Ectodermal cell (in vitro differentiated cells): ENCODE data around the gene IL1F10.

Experiments used
- H3K27ac ChIP-seq: 2 replicates; pipeline ENCODE4 v1.7.0; 2013; ENCODE audit warnings: mild to moderate bottlenecking, low read depth, low read length; ENCODE audit not compliant: insufficient read depth, poor library complexity, severe bottlenecking
- H3K27me3 ChIP-seq: 2 replicates; pipeline ENCODE4 v1.7.0; 2013; ENCODE audit warnings: mild to moderate bottlenecking, low read length; ENCODE audit not compliant: insufficient read depth, control insufficient read depth, poor library complexity, severe bottlenecking
- H3K36me3 ChIP-seq: one replicate; pipeline ENCODE4 v1.7.0; 2013; ENCODE audit warnings: low read length; ENCODE audit not compliant: control insufficient read depth, insufficient read depth
- H3K4me1 ChIP-seq: one replicate; pipeline ENCODE4 v1.7.0; 2013; ENCODE audit warnings: low read length; ENCODE audit not compliant: control insufficient read depth, insufficient read depth
- H3K4me3 ChIP-seq: 2 replicates; pipeline ENCODE4 v1.7.0; 2013; ENCODE audit warnings: low read depth, low read length, control low read depth; ENCODE audit not compliant: insufficient read depth
- H3K9me3 ChIP-seq: 2 replicates; pipeline ENCODE4 v1.7.0; 2013; ENCODE audit warnings: mild to moderate bottlenecking, low read length, moderate library complexity; ENCODE audit not compliant: control insufficient read depth
- WGBS, 2 experiments: methylation state at CpG; one replicate each; pipeline ENCODE4 v1.1.7; 2013; ENCODE audit warnings: missing lambda C conversion rate in 2 of 2; 5-methylcytosine and 5-hydroxymethylcytosine counted together

IL1F10 gene

DNA sequence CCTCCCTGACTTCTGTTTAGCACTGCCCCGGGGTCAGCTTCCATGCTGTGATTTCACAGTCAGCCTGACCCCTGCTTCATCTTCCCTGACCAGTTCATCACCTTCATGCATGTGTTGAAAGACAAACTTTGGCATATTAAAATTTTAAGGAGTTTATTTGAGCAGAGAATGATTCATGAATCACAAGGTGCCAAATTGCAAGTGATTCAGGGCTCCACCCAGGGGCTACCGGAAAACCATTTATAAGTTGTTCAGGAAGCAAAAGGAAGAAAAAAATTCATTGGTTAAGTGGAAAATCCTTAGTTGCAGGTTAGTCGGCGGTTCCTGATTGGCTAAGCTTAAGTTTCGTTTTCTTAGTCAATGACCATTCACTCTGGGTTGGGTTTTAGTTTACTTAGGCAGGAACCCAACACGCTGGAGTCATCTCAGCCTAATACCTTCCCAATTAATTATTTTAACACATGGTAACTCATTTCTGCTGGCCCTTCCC lies 10.6 kb downstream of the IL1F10 start:
- Histone ChIP-seq H3K36me3 (no peaks in the 10 kb centered on the region), H3K9me3 (no peaks in the 10 kb centered on the region), H3K27me3 (no peaks in the 10 kb centered on the region), H3K27ac (no peak overlapping the region), H3K4me3 (no peak overlapping the region), H3K4me1 (no peaks in the 10 kb centered on the region)
- 86 to 90% methylated on average over 6 of the region's 6 CpGs for WGBS, 2 experiments

- no peak overlapping the region for H3K27ac ChIP-seq
Measured at GRCh38 chr2:113079131-113079530, 11.4 kb downstream of the IL1F10 start.

DNA sequence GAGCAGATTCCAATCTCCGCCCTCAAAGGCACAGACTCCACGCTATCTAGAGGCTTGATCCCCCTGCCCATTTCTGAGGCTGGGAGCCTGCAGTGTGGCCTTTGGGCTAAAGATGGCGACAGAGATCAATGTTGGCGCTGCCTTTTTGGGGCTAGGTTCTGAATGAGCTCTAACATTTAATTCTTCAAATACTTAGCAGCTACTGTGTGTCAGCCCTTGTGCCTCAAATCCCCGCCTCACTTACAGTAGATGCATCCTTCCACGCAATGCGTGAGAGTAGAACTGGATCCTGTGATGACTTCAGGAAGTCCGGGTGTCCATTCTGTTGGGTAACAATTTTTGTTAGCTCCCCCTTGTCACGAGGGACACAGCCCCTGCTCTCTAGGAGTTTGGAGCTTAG lies 12.4 kb downstream of the IL1F10 start:
- H3K27me3 ChIP-seq, result no peaks in the 10 kb centered on the region
- no peak overlapping the region for H3K27ac ChIP-seq
- no peak overlapping the region for H3K4me3 ChIP-seq
- WGBS, 2 experiments, result 39 to 40% methylated on average over 9 of the region's 9 CpGs
- no peaks in the 10 kb centered on the region for H3K9me3 ChIP-seq
- H3K36me3 ChIP-seq, result no peaks in the 10 kb centered on the region
- H3K4me1 ChIP-seq, result no peaks in the 10 kb centered on the region

More at GRCh38 chr2:113079131-113079530, 11.4 kb downstream of the IL1F10 start:
- H3K4me3 ChIP-seq, result no peak overlapping the region
- H3K9me3 ChIP-seq, result no peaks in the 10 kb centered on the region
- 83 to 85% methylated on average over 4 of the region's 4 CpGs for WGBS, 2 experiments
- no peaks in the 10 kb centered on the region for H3K4me1 ChIP-seq
- no peaks in the 10 kb centered on the region for H3K36me3 ChIP-seq
- no peaks in the 10 kb centered on the region for H3K27me3 ChIP-seq

GRCh38 chr2:113081488-113082210 lies 13.9 kb downstream of the IL1F10 start:
- H3K4me3 ChIP-seq, result no peak overlapping the region
- 88 to 89% methylated on average over 2 of the region's 2 CpGs for WGBS, 2 experiments

GRCh38 chr2:113083296-113083695 lies 15.5 kb downstream of the IL1F10 start:
- H3K4me3 ChIP-seq, result no peak overlapping the region
- H3K27me3 ChIP-seq, result no peaks in the 10 kb centered on the region
- no peaks in the 10 kb centered on the region for H3K4me1 ChIP-seq
- WGBS, 2 experiments, result 90 to 92% methylated on average over 8 of the region's 8 CpGs
- H3K36me3 ChIP-seq, result no peaks in the 10 kb centered on the region
- no peak overlapping the region for H3K27ac ChIP-seq
- H3K9me3 ChIP-seq, result no peaks in the 10 kb centered on the region

More at GRCh38 chr2:113081488-113082210, 13.9 kb downstream of the IL1F10 start:
- Histone ChIP-seq H3K36me3 (no peaks in the 10 kb centered on the region), H3K27me3 (no peaks in the 10 kb centered on the region), H3K9me3 (no peaks in the 10 kb centered on the region), H3K27ac (no peak overlapping the region), H3K4me1 (no peaks in the 10 kb centered on the region)

GRCh38 chr2:113084249-113085000 lies 16.7 kb downstream of the IL1F10 start:
- 73 to 80% methylated on average over 5 of the region's 5 CpGs for WGBS, 2 experiments
- no peak overlapping the region for H3K4me3 ChIP-seq
- H3K27me3 ChIP-seq, result no peaks in the 10 kb centered on the region

GRCh38 chr2:113085542-113085941 lies 17.8 kb downstream of the IL1F10 start:
- WGBS, 2 experiments, result 87 to 95% methylated on average over 2 of the region's 2 CpGs
- no peaks in the 10 kb centered on the region for H3K27me3 ChIP-seq

More at GRCh38 chr2:113084249-113085000, 16.7 kb downstream of the IL1F10 start:
- Histone ChIP-seq H3K9me3 (no peaks in the 10 kb centered on the region), H3K4me1 (no peaks in the 10 kb centered on the region), H3K27ac (no peak overlapping the region), H3K36me3 (no peaks in the 10 kb centered on the region)

DNA sequence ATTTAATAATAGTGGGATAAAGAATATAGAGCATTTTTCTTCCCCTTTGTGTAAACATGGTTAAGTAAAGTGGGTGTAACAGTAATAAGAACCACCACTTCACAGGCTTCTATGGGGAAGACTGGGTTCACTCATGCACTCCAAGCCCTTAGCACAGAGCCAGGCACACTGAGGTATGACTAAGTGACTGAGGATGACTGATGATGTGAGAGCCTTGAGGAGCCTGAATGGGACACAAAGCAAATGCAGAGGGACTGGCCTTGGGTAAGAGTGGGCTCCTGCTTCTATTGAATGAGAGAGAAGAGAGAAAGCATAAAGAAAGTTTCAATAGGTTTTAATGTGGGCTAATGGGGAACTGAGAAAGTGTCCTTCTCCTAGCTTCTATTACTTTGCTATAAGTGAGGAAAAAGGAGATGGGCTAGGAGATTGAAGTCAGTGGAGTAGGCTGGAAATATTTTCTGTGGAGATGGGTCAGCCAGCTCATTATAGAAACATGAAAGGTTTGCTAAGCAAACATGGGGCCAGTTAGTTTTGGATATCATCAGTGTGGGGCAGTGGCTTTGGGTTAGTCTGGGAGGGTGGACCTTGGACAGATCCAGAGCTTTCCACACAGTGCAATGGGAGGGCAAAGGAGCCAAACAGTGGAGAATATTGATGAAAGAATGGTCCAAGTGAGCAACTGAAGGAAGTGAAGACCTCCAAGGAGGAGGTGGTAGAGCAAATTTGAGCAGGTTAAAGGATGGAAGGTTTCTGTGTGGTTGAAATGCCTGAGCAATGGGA lies 20.6 kb downstream of the IL1F10 start:
- Histone ChIP-seq H3K27me3 (peaks cover 3% of the 10 kb centered on the region), H3K9me3 (no peaks in the 10 kb centered on the region), H3K4me3 (no peak overlapping the region), H3K36me3 (no peaks in the 10 kb centered on the region), H3K4me1 (no peaks in the 10 kb centered on the region), H3K27ac (no peak overlapping the region)

More at GRCh38 chr2:113085542-113085941, 17.8 kb downstream of the IL1F10 start:
- Histone ChIP-seq H3K27ac (no peak overlapping the region), H3K9me3 (no peaks in the 10 kb centered on the region), H3K36me3 (no peaks in the 10 kb centered on the region), H3K4me3 (no peak overlapping the region), H3K4me1 (no peaks in the 10 kb centered on the region)

- Histone ChIP-seq H3K4me1 (no peaks in the 10 kb centered on the region), H3K27ac (no peak overlapping the region), H3K36me3 (no peaks in the 10 kb centered on the region), H3K27me3 (peaks cover 3% of the 10 kb centered on the region), H3K4me3 (no peak overlapping the region), H3K9me3 (no peaks in the 10 kb centered on the region)
Measured at GRCh38 chr2:113089916-113090315, 22.1 kb downstream of the IL1F10 start.
